Neuronal stem cell (in vitro differentiated cells): ENCODE measurements around the gene SLIRP.
A peak's percentile ranks its signal among the peaks of the same experiment; 100 is the strongest.

Source experiments
- DNase-seq: peaks from one replicate; pipeline ENCODE4 v3.0.0-alpha.2; 2013; ENCODE audit warnings: low spot score
- H2AFZ ChIP-seq: one replicate; pipeline ENCODE4 v1.6.1; 2013; ENCODE audit warnings: mild to moderate bottlenecking, low read length, inconsistent platforms
- H2AK5ac ChIP-seq: 2 replicates; pipeline ENCODE4 v1.6.1; 2013; ENCODE audit warnings: low read depth, mild to moderate bottlenecking, inconsistent platforms, low read length, moderate library complexity, mixed read lengths
- H2BK120ac ChIP-seq: 2 replicates; pipeline ENCODE4 v1.6.1; 2013; ENCODE audit warnings: low read depth, mild to moderate bottlenecking, inconsistent platforms, low read length, moderate library complexity, mixed read lengths
- H2BK12ac ChIP-seq: one replicate; pipeline ENCODE4 v1.6.1; 2013; ENCODE audit warnings: low read length, inconsistent platforms
- H2BK15ac ChIP-seq: 2 replicates; pipeline ENCODE4 v1.6.1; 2013; ENCODE audit warnings: mild to moderate bottlenecking, low read length, inconsistent platforms, mixed read lengths
- H2BK5ac ChIP-seq: one replicate; pipeline ENCODE4 v1.6.1; 2013; ENCODE audit warnings: inconsistent platforms, mild to moderate bottlenecking, low read length, moderate library complexity
- H3K14ac ChIP-seq: one replicate; pipeline ENCODE4 v1.6.1; 2013; ENCODE audit warnings: low read length, inconsistent platforms
- H3K18ac ChIP-seq: 2 replicates; pipeline ENCODE4 v1.6.1; 2013; ENCODE audit warnings: low read length, inconsistent platforms
- H3K23ac ChIP-seq: 2 replicates; pipeline ENCODE4 v1.6.1; 2013; ENCODE audit warnings: low read depth, mild to moderate bottlenecking, mixed read lengths, low read length, inconsistent platforms; ENCODE audit not compliant: poor library complexity
- H3K27ac ChIP-seq: replicated peaks from 3 replicates; pipeline ENCODE4 v1.5.1; 2013; ENCODE audit warnings: low read length, inconsistent platforms
- H3K27me3 ChIP-seq, 3 experiments: 2 replicates each; pipeline ENCODE4 v1.6.1; 2013; ENCODE audit warnings: low read length in 3 of 3, mild to moderate bottlenecking in 2 of 3, inconsistent platforms in 1 of 3, low read depth in 1 of 3, mixed read lengths in 1 of 3, moderate library complexity in 1 of 3; ENCODE audit not compliant: control insufficient read depth in 3 of 3, insufficient read depth in 3 of 3
- H3K36me3 ChIP-seq, 2 donors: replicated peaks in 1 of 2; 2 replicates each; pipeline ENCODE4 v1.6.1; 2013; ENCODE audit warnings: low read length in 2 of 2; ENCODE audit not compliant: control insufficient read depth in 2 of 2, insufficient read depth in 2 of 2
- H3K4ac ChIP-seq: 2 replicates; pipeline ENCODE4 v1.6.1; 2013; ENCODE audit warnings: inconsistent platforms, mild to moderate bottlenecking, low read length, moderate library complexity
- H3K4me1 ChIP-seq, 2 donors: 1 replicate in 1 of 2; 2 replicates in 1 of 2; pipeline ENCODE4 v1.6.1; 2013; ENCODE audit warnings: low read length in 2 of 2, low read depth in 1 of 2; ENCODE audit not compliant: control insufficient read depth in 2 of 2, insufficient read depth in 1 of 2
- H3K4me2 ChIP-seq: one replicate; pipeline ENCODE4 v1.6.1; 2013; ENCODE audit warnings: mild to moderate bottlenecking, low read length, inconsistent platforms; ENCODE audit not compliant: insufficient read depth, poor library complexity, severe bottlenecking
- H3K4me3 ChIP-seq, 2 donors: 2 replicates each; pipeline ENCODE4 v1.5.1; 2013; ENCODE audit warnings: low read length in 2 of 2, mild to moderate bottlenecking in 2 of 2, inconsistent platforms in 1 of 2, moderate library complexity in 1 of 2
- H3K79me1 ChIP-seq: one replicate; pipeline ENCODE4 v1.6.1; 2013; ENCODE audit warnings: low read depth, mild to moderate bottlenecking, inconsistent platforms, low read length, moderate library complexity
- H3K9ac ChIP-seq: one replicate; pipeline ENCODE4 v1.6.1; 2013; ENCODE audit warnings: mild to moderate bottlenecking, low read depth, low read length, inconsistent platforms; ENCODE audit not compliant: poor library complexity
- H3K9me3 ChIP-seq, 2 donors: replicated peaks in 1 of 2; 2 replicates each; pipeline versions ENCODE3 to v1.6.1; 2013; ENCODE audit warnings: low read length in 2 of 2, mild to moderate bottlenecking in 2 of 2, inconsistent platforms in 1 of 2, low read depth in 1 of 2, mixed read lengths in 1 of 2, moderate library complexity in 1 of 2; ENCODE audit not compliant: control insufficient read depth in 2 of 2, insufficient read depth in 1 of 2
- H4K8ac ChIP-seq: one replicate; pipeline ENCODE4 v1.6.1; 2013; ENCODE audit warnings: low read depth, mild to moderate bottlenecking, inconsistent platforms, low read length, moderate library complexity
- H4K91ac ChIP-seq: one replicate; pipeline ENCODE4 v1.6.1; 2013; ENCODE audit warnings: low read length, low read depth, mild to moderate bottlenecking, inconsistent platforms; ENCODE audit not compliant: poor library complexity
- WGBS, 2 donors: extraction: QIAGEN DNeasy Blood & Tissue Kit; methylation state at CpG; one replicate each; pipeline ENCODE4 v1.1.7; 2013; ENCODE audit warnings: missing lambda C conversion rate in 2 of 2, mixed read lengths in 1 of 2; ENCODE audit not compliant: insufficient read length in 2 of 2, insufficient replicate concordance in 1 of 2; ENCODE audit errors: extremely low coverage in 2 of 2; 5-methylcytosine and 5-hydroxymethylcytosine counted together

The SLIRP gene

GRCh38 chr14:77708749-77709148 lies 846 bp downstream of the SLIRP start:
- no peaks in the 10 kb centered on the region for H3K27me3 ChIP-seq
- no peak overlapping the region for H3K23ac ChIP-seq
- no CpG with 5 or more reads among the region's 7 CpGs for WGBS, 2 donors
- H4K91ac ChIP-seq, result no peak overlapping the region
- H3K18ac ChIP-seq, result no peak overlapping the region
- no peak overlapping the region for H3K14ac ChIP-seq
- H2AK5ac ChIP-seq, result no peak overlapping the region
- H3K9me3 ChIP-seq, result no peaks in the 10 kb centered on the region
- no peak overlapping the region for H3K4ac ChIP-seq
- peak overlapping the region; percentile 97 to 98 for H3K4me3 ChIP-seq
- H3K27ac ChIP-seq, result no peak overlapping the region
- H2BK120ac ChIP-seq, result no peak overlapping the region
- H4K8ac ChIP-seq, result no peak overlapping the region
- H3K79me1 ChIP-seq, result peaks cover 4% of the 10 kb centered on the region
- H3K4me1 ChIP-seq, result peaks cover 4 to 14% of the 10 kb centered on the region in 2 donors
- H2BK15ac ChIP-seq, result no peak overlapping the region
- H2AFZ ChIP-seq, result no peak overlapping the region
- peaks cover 13 to 53% of the 10 kb centered on the region in 2 donors for H3K36me3 ChIP-seq
- no peak for DNase-seq
- H2BK5ac ChIP-seq, result no peak overlapping the region
- H3K9ac ChIP-seq, result no peak overlapping the region
- peak overlapping the region; percentile 78 for H3K4me2 ChIP-seq
- no peak overlapping the region for H2BK12ac ChIP-seq

GRCh38 chr14:77709412-77709811 lies 1.5 kb downstream of the SLIRP start:
- no peak overlapping the region for H3K27ac ChIP-seq
- H2BK120ac ChIP-seq, result no peak overlapping the region
- no peak overlapping the region for H3K9ac ChIP-seq
- no peak overlapping the region for H3K23ac ChIP-seq
- H2BK5ac ChIP-seq, result no peak overlapping the region
- no peaks in the 10 kb centered on the region for H3K27me3 ChIP-seq
- no peak overlapping the region for H3K18ac ChIP-seq
- no peak overlapping the region for H3K14ac ChIP-seq
- H3K36me3 ChIP-seq, result peaks cover 10 to 53% of the 10 kb centered on the region in 2 donors
- H3K4me2 ChIP-seq, result no peak overlapping the region
- no peak overlapping the region for H2AFZ ChIP-seq
- H3K9me3 ChIP-seq, result no peaks in the 10 kb centered on the region
- no peak overlapping the region for H2AK5ac ChIP-seq
- no peak overlapping the region for H4K91ac ChIP-seq
- no peak overlapping the region for H2BK15ac ChIP-seq
- no peak for DNase-seq
- peak overlapping the region in 1 of 2 donors; percentile 97 for H3K4me3 ChIP-seq
- peaks cover 5% of the 10 kb centered on the region for H3K79me1 ChIP-seq
- no peak overlapping the region for H2BK12ac ChIP-seq
- no peak overlapping the region for H3K4ac ChIP-seq
- WGBS, 2 donors, result no CpG with 5 or more reads among the region's 3 CpGs
- peaks cover 4 to 14% of the 10 kb centered on the region in 2 donors for H3K4me1 ChIP-seq
- H4K8ac ChIP-seq, result no peak overlapping the region

- Histone ChIP-seq H3K4me1 (peaks cover 4 to 14% of the 10 kb centered on the region in 2 donors), H2AFZ (no peak overlapping the region), H3K9me3 (no peaks in the 10 kb centered on the region), H2BK12ac (no peak overlapping the region), H3K23ac (no peak overlapping the region), H3K4me3 (no peak overlapping the region), H3K36me3 (peaks cover 13 to 56% of the 10 kb centered on the region in 2 donors), H3K4me2 (no peak overlapping the region), H2BK5ac (no peak overlapping the region), H3K9ac (no peak overlapping the region), H4K91ac (no peak overlapping the region), H3K27ac (no peak overlapping the region), H3K27me3 (no peaks in the 10 kb centered on the region), H4K8ac (no peak overlapping the region), H3K4ac (no peak overlapping the region), H3K79me1 (peaks cover 5% of the 10 kb centered on the region), H2BK120ac (no peak overlapping the region), H2BK15ac (no peak overlapping the region), H2AK5ac (no peak overlapping the region), H3K14ac (no peak overlapping the region), H3K18ac (no peak overlapping the region)
- no peak for DNase-seq
- no CpG with 5 or more reads among the region's 2 CpGs for WGBS, 2 donors
Observed at GRCh38 chr14:77710364-77710763, 2.5 kb downstream of the SLIRP start.

GRCh38 chr14:77714926-77715325 lies 7.0 kb downstream of the SLIRP start:
- Histone ChIP-seq H3K27ac (no peak overlapping the region), H4K91ac (no peak overlapping the region), H2BK5ac (no peak overlapping the region), H2BK12ac (no peak overlapping the region), H3K14ac (no peak overlapping the region), H3K9ac (no peak overlapping the region), H2AK5ac (no peak overlapping the region), H3K27me3 (no peaks in the 10 kb centered on the region), H3K23ac (no peak overlapping the region), H3K4me3 (no peak overlapping the region), H3K4ac (no peak overlapping the region), H3K4me1 (peaks cover 0 to 2% of the 10 kb centered on the region in 2 donors), H3K9me3 (no peaks in the 10 kb centered on the region), H3K18ac (no peak overlapping the region), H2BK15ac (no peak overlapping the region), H2AFZ (no peak overlapping the region), H2BK120ac (no peak overlapping the region), H3K4me2 (no peak overlapping the region), H4K8ac (no peak overlapping the region), H3K36me3 (peaks cover 18 to 94% of the 10 kb centered on the region in 2 donors), H3K79me1 (peaks cover 2% of the 10 kb centered on the region)
- no CpG with 5 or more reads among the region's 6 CpGs for WGBS, 2 donors
- DNase-seq, result no peak
